Mesenteric fat pad (tissue), 1 donor: ENCODE measurements around the gene LGALS7B. TPM values are rescaled to one million over a fixed set of nuclear protein-coding genes. Genes with fewer than 3 reads are reported as not detected.
"Not testable (repeated sequence)": the region's sequence is repeated elsewhere in the genome, so short reads cannot be mapped to it uniquely, and the experiment has no call there.

ENCODE experiments used
- DNase-seq: peaks from one replicate; pipeline ENCODE4 v3.0.0-alpha.2; 2020; ENCODE audit warnings: low spot score
- long read RNA-seq: library from polyadenylated mRNA; unstranded; transcript quantifications from one replicate; pipeline ENCODE4 v2.0.0, GENCODE V29; 2020
- total RNA-seq: library from RNA; stranded (reverse); fragmentation: NEBNext Ultra II Directional; extraction: Animal tissue kit (Norgen Biotek cat#: 25700); gene quantifications from one replicate; pipeline ENCODE4 v1.2.1, GENCODE V29; 2021
- donor health status: DM: yes; HTN: yes; CAD: no.

Gene LGALS7B
- total RNA-seq: not detected
- long read RNA-seq: 0 reads

DNA sequence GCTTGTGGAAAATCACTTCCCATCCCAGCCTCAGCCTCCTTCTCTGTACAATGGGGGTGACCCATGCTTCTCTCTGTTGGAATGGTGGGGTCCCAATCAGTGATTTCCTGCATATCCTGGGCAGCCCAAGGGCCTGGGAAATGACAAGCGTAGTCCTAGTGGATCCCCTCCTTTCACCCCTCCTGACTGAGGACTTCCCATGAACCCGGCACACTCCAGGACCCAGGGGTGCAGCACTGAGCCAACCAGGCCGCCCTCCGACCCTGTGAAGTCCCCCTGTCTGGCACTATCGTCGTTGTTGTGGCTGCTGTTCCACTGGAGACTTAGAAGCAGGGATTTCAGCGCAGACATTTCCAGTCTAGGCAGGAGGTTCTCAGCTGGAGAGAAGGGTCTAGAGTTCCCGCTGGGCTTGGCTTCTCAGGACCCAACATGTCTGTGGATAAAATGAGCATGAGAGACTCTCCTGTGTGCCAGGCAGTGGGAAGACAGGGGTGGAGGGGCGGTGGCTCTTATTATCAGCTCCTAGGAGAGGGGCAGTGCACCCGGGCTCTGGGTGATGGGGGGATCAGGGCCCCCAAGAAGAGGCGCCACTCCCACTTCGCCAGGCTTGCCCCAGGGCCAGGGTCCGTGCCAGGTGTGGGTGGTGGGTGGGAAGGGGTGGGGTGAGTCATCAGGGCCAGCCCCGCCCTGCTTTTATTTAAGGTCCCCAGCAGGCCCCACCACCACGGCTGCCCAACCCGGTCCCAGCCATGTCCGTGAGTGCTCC, at the start of gene LGALS7B:
TSS of gene LGALS7B (plus strand) at position 723 of the 766 bp plus-strand sequence. CDS start at position 750, 27 bp downstream.
- DNase-seq: no peak

DNA sequence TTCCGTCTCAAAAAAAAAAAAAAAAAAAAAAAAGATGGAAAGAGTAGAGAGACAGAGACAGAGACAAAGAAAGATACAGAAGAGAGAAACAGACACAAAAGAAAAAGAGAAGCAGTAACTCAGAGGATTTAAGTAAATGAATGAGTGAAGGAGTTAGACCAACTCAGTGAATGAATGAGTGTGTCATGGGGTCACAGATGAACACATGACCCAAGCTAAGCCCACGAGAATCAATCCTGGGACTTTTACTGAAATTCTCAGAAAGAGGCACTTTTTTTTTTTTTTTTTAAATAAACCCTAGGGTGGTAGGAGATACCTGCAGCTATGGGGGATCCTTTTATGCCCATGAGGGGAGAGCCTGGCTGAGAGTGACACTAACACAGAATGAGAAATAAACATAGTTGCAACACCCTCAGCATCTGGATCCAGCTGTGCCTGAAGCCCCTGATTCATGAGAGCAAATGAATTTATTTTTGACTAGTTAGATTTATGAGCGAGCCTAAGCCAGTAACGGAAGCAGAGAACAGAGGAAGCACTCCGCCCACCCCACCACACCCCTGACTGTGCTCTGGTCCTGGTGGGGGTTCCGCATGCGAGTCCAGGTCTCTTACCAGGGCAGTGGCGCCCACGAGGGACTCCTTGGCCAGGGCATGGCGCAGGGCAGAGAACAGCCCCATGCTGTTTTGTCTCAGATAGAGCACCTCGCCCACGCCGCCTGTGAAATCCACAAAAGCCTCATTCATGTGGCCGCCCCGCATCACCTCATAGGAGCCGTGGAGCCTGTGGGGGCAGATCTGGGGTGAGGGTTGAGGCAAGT, 49.4 kb upstream of the LGALS7B start:
- no peak for DNase-seq

- no peak for DNase-seq
Observed at GRCh38 chr19:38740257-38740592, 48.8 kb upstream of the LGALS7B start.

GRCh38 chr19:38740932-38741331, 48.1 kb upstream of the LGALS7B start:
- DNase-seq: no peak

GRCh38 chr19:38741670-38742069, 47.3 kb upstream of the LGALS7B start:
- DNase-seq: no peak

GRCh38 chr19:38742296-38742695, 46.7 kb upstream of the LGALS7B start:
- DNase-seq: no peak

DNA sequence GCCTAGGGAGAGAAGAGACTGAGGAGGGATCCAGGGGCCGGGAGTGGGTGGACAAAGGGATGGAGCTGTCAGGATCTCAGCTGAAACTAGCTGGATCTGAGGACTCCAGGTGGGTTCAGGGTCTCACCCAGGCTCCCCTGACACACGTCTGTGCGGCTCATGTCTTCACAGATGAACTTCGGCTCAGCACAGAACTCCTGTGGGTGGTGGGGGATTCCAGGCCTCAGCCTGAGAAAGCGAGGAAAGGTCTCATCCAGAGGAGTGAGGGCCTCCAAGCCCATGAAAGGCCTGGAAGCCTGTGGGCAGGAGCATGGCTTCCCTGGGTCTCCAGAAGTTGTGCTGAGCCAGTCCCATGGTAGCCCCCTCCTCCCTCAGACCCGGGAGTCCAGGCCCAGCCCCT, 46.1 kb upstream of the LGALS7B start:
- DNase-seq: no peak

DNA sequence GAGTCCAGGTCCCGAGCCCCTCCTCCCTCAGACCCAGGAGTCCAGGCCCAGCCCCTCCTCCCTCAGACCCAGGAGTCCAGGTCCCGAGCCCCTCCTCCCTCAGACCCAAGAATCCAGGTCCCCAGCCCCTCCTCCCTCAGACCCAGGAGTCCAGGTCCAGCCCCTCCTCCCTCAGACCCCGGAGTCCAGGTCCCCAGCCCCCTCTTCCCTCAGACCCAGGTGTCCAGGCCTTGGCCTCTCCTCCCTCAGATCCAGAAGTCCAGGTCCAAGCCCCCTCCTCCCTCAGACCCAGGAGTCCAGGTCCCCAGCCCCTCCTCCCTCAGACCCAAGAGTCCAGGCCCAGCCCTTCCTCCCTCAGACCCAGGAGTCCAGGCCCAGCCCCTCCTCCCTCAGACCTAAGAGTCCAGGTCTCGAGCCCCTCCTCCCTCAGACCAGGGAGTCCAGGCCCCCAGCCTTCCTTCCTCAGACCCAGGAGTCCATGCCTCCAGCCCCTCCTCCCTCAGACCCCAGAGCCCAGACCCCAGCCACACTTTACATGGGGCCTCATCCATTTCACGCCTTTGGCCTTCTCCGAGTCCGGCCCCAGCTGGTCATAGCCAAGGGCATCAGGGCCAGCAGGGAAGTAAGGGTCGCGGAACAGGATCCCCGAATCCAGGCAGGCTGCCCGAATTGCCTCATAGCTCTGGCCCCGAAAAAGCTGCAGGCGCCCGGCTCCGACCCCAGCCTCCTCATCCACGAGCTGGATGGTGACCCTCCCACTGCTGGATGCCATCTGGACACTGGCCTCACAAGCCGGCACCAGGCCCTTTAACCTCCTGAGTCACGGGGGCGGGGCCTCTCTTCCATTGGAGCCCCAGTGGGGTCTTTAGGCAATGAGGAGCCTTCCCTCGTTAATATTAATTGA, 45.4 kb upstream of the LGALS7B start:
- no peak for DNase-seq

GRCh38 chr19:38744298-38744681, 44.7 kb upstream of the LGALS7B start, which contains the start of gene CAPN12:
CAPN12 (minus strand) TSS chr19:38744474; CDS start chr19:38744165, 309 bp downstream.
- no peak for DNase-seq

- DNase-seq: no peak
Observed at GRCh38 chr19:38744874-38745273, 44.1 kb upstream of the LGALS7B start.

DNA sequence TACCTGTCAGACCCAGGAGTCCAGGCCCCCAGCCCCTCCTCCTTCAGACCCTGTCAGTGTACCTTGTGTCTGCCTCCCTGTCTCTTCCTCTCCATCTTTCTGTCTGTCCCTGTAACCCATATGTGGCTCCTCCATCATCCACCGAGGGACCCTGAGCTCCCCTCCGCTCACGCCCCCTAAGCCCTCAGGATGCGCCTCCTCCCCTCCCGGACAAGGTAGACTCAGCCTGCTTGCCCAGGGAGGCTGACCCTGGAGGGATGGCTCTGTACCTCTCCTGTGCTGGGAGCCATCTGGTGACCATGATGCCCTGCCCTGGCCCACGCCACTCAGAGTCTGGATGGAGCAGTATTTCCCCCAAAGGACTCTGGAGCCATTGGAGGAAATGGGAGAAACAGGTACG, 43.7 kb upstream of the LGALS7B start:
- no peak for DNase-seq

- DNase-seq: not testable (repeated sequence)
Observed at GRCh38 chr19:38753783-38754182, 35.2 kb upstream of the LGALS7B start.

DNA sequence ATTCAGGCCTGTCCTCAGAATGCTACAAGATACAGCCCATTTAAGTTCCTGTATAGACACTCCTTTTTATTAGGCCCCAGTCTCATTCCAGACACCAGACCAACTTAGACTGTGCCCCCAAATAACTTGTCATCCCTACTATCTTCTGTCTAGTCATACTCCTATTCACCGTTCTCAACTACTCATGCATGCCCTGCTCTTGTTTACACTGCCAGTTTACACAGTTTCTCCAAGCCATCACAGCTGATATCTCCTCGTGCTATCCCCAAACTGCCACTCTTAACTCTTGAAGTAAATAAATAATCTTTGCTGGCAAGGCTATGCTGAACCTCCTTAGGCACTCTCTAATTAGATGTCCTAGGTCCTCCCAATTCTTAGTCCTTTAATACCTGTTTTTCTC, 34.8 kb upstream of the LGALS7B start:
- DNase-seq: not testable (repeated sequence)

GRCh38 chr19:38759590-38760003, 29.4 kb upstream of the LGALS7B start:
- no peak for DNase-seq

DNA sequence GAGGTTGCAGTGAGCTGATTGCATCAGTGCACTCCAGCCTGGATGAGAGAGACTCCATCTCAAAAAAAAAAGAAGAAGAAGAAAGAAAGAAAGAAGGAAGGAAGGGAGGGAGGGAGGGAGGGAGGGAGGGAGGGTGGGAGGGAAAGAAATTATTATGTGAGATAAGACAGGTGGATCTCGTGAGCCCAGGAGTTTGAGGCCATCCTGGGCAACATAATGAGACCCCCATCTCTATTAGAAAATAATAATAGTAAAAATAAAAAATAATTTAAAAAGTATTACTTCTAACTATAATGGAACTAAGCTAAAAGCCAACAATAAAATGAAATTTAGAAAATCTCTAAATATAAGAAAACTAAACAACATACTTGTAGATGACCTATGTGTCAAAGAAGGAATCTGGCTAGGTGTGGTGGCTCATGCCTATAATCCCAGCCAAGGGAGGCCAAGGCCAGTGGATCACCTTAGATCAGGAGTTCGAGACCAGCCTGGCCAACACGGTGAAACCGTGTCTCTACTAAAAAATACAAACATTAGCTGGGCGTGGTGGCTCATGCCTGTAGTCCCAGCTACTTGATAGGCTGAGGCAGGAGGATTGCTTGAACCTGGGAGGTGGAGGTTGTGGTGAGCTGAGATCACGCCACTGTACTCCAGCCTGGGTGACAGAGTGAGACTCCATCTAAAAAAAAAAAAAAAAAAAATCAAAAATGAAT, 28.0 kb upstream of the LGALS7B start:
- DNase-seq: not testable (repeated sequence)

DNA sequence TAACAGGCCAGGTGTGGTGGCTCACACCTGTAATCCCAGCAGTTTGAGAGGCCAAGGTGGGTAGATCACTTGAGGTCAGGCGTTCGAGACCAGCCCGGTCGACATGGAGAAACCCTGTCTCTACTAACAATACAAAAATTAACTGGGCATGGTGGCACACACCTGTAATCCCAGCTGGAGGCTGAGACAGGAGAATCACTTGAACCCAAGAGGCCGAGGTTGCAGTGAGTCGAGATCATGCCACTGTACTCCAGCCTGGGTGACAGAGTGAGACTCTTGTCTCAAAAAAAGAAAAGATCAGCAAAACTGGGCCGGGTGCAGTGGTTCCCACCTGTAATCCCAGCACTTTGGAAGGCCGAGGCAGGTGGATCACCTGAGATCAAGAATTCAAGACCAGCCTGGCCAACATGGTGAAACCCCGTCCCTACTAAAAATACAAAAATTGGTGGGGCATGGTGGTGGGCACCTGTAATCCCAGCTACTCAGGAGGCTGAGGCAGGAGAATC, 27.1 kb upstream of the LGALS7B start:
- not testable (repeated sequence) for DNase-seq

DNA sequence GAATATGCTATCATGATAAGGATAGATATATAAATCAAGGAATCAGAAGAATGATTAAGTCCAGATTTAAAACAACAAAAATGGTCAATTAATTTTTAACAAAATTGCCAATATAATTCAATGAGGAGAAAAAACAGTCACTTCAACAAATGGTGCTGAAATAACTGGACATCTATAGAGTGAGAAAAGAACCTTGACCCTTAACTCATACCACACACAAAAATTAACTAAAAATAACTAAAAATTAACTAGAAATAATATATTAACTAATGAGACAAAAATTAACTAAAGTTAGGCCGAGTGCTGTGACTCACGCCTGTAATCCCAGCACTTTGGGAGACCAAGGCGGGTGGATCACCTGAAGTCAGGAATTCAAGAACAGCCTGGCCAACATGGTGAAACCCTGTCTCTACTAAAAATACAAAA, 25.2 kb upstream of the LGALS7B start:
- DNase-seq: no peak

DNA sequence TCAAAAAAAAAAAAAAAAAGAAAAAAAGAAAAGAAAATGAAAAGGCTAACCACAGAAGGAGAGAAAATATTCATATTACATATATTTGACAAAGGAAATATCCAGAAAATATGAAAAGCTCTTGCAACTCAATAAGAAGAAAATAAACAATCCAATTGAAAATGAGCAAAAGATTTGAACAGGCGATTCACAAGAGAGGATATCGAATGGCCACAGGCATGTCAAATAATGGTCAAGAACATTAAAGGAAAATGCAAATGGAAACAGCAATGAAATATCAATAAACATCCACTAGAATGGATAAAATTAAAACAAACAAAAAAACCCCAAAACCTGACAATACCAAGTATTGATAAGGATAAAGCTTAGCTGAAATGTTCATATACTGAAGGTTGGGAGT, 23.8 kb upstream of the LGALS7B start:
- DNase-seq: no peak

DNA sequence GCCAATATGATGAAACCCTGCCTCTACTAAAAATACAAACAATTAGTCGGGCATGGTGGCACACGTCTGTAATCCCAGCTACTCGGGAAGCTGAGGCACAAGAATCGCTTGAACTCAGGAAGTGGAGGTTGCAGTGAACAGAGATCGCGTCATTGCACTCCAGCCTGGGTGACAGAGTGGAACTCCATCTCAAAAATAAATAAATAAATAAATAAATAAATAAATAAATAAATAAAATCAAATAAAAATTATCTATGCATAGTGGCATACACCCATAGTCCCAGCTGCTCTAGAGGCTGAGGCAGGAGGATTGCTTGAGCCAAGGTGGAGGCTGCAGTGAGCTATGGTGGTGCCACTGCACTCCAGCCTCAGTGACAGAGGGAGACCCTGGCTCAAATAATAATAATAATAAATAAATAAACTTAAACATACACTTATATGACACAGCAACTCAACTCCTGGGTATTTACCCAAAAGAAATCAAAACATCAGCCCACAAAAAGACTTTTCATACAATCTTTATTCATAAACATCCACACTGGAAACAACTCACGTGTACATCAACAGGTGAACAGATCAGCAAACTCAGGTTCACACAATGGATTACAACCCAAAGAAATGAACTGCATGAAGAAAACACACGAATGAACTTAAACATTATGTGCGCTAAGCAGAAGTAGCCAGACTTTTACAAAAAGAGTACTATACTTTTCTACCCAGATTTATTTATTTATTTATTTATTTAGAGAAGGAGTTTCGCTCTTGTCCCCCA, 22.5 kb upstream of the LGALS7B start:
- DNase-seq: no peak
